Upper lobe of left lung (tissue), 6 donors: ENCODE data around the gene LRRC36. TPM values are rescaled to one million over a fixed set of nuclear protein-coding genes. Genes with fewer than 3 reads are reported as not detected.

Experiments
- ATAC-seq, 2 donors: fragments of 200-7000 bp; cut with Tn5 transposase; one replicate each; pipeline ENCODE4 v1.9.1; 2022; ENCODE audit warnings: mild to moderate bottlenecking in 2 of 2, moderate library complexity in 2 of 2; ENCODE audit not compliant: low FRiP score in 2 of 2
- DNase-seq, 2 donors: peaks; one replicate each; pipeline ENCODE4 v3.0.0-alpha.2; 2019 to 2020
- H3K27ac ChIP-seq, 4 donors: fragments of 200-600 bp; sonication (generic); one replicate each; pipeline ENCODE4 v1.5.1; 2016 to 2019
- H3K27me3 ChIP-seq, 4 donors: fragments of 200-600 bp; sonication (generic); one replicate each; pipeline ENCODE4 v1.5.1; 2017 to 2019
- H3K36me3 ChIP-seq, 4 donors: fragments of 200-600 bp; sonication (generic); one replicate each; pipeline ENCODE4 v1.5.1; 2016 to 2019
- H3K4me1 ChIP-seq, 4 donors: fragments of 200-600 bp; sonication (generic); one replicate each; pipeline ENCODE4 v1.5.1; 2018 to 2019
- H3K4me3 ChIP-seq, 4 donors: fragments of 200-600 bp; sonication (generic); one replicate each; pipeline ENCODE4 v1.5.1; 2017 to 2019; ENCODE audit warnings: mild to moderate bottlenecking in 2 of 4, moderate library complexity in 1 of 4
- H3K9me3 ChIP-seq, 4 donors: fragments of 200-600 bp; sonication (generic); one replicate each; pipeline ENCODE4 v1.5.1; 2018 to 2019
- EP300 ChIP-seq, 4 donors: sonication (generic); formaldehyde crosslinking; IDR thresholded peaks; one replicate each; pipeline ENCODE4 v1.5.1; 2017; ENCODE audit warnings: antibody characterized with exemption in 4 of 4, control low read depth in 2 of 4
- POLR2A ChIP-seq, 4 donors: fragments of 450-650 bp; IDR thresholded peaks; one replicate each; pipeline ENCODE4 v1.5.1; 2016 to 2017; ENCODE audit warnings: antibody characterized with exemption in 4 of 4, mild to moderate bottlenecking in 2 of 4
- POLR2AphosphoS5 ChIP-seq, 2 donors: sonication (generic); formaldehyde crosslinking; IDR thresholded peaks; one replicate each; pipeline ENCODE4 v1.5.1; 2017; ENCODE audit warnings: antibody characterized with exemption in 2 of 2
- WGBS, 2 donors: methylation state at CpG; one replicate each; pipeline ENCODE4 v1.1.5; 2017 to 2018; 5-methylcytosine and 5-hydroxymethylcytosine counted together
- small RNA-seq, 4 donors: library from RNA; depleted of rRNA; stranded (forward); fragments of <200 nt; gene quantifications; one replicate each; pipeline ENCODE3, GENCODE V24; 2016
- total RNA-seq, 6 donors: library from RNA; depleted of rRNA in 4 of 6; stranded (reverse); fragments of >200 nt in 4 of 6; gene quantifications; one replicate each; pipeline versions ENCODE4 v1.1.0 to v1.2.1, GENCODE V29; 2016 to 2021
- TF ChIP-seq, protein P1 (sequence below), 6 experiments: fragments of 450-650 bp in 4 of 6; fragments of 200-600 bp in 2 of 6; sonication (generic) in 2 of 6; IDR thresholded peaks; one replicate each; pipeline ENCODE4 v1.5.1; 2016 to 2019; ENCODE audit warnings: antibody characterized with exemption in 6 of 6
- donor health status: DM: no; HTN: no; CAD: no; lungs with moderate emphysema.
- donor health status: DM: no; HTN: yes; CAD: no; lungs with severe emphysema.

LRRC36 gene
- total RNA-seq, 6 donors from 2014 or later: 5.9 to 110 (median 22.8) TPM

DNA sequence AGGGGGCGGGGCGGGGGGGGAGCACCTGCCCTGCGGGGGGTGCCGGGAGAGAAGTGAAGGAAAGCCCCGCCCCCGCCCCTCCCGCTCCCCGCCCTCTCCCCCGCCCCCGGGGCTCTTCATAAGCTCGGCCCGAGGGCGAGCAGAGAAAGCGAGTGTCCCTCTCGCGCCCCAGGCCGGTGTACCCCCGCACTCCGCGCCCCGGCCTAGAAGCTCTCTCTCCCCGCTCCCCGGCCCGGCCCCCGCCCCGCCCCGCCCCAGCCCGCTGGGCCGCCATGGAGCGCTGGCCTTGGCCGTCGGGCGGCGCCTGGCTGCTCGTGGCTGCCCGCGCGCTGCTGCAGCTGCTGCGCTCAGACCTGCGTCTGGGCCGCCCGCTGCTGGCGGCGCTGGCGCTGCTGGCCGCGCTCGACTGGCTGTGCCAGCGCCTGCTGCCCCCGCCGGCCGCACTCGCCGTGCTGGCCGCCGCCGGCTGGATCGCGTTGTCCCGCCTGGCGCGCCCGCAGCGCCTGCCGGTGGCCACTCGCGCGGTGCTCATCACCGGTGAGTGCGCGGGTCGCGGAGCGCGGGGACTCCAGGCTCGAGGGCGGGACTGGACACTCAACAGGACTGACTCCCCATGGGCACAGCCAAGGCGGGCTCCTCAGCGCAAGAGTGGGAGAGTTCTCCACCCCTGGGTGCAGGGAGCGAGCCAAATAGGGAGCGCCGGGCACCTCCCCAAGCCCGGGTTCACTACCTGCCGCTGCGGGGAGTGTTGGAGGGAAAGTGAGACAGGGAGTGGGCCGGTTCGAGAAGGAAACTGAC lies 104.6 kb downstream of the LRRC36 start, which contains the start of gene HSD11B2:
Gene HSD11B2 (plus strand): TSS at position 145 of the 798 bp plus-strand sequence. CDS start 128 bp downstream, at position 273.
- TF ChIP-seq, protein P1, sequence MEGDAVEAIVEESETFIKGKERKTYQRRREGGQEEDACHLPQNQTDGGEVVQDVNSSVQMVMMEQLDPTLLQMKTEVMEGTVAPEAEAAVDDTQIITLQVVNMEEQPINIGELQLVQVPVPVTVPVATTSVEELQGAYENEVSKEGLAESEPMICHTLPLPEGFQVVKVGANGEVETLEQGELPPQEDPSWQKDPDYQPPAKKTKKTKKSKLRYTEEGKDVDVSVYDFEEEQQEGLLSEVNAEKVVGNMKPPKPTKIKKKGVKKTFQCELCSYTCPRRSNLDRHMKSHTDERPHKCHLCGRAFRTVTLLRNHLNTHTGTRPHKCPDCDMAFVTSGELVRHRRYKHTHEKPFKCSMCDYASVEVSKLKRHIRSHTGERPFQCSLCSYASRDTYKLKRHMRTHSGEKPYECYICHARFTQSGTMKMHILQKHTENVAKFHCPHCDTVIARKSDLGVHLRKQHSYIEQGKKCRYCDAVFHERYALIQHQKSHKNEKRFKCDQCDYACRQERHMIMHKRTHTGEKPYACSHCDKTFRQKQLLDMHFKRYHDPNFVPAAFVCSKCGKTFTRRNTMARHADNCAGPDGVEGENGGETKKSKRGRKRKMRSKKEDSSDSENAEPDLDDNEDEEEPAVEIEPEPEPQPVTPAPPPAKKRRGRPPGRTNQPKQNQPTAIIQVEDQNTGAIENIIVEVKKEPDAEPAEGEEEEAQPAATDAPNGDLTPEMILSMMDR (IDR thresholded peaks at IDR 0.05): peak in 5 of 6 experiments; percentile 12 to 62 (median 35)
- TF ChIP-seq POLR2AphosphoS5 (IDR thresholded peaks at IDR 0.05) (no peak), POLR2A (IDR thresholded peaks at IDR 0.05) (no peak), EP300 (IDR thresholded peaks at IDR 0.05) (no peak)
- ATAC-seq (peak in 1 of 2 donors; percentile 73), DNase-seq (peak; percentile 63 to 93)
- H3K9me3 ChIP-seq: no peaks in the 10 kb centered on the region
- H3K27me3 ChIP-seq: peaks cover 0 to 12% (median 4%) of the 10 kb centered on the region in 4 donors
- H3K4me3 ChIP-seq: peak within 1 kb of the TSS; percentile 20 to 60 (median 51)
- WGBS, 2 donors: 3 to 19% methylated on average over 9 to 45 of the region's 87 CpGs
- H3K4me1 ChIP-seq: peaks cover 27 to 41% (median 37%) of the 10 kb centered on the region in 4 donors
- peak within 1 kb of the TSS in 3 of 4 donors; percentile 44 to 75 (median 58) for H3K27ac ChIP-seq
- H3K36me3 ChIP-seq: peaks cover 0 to 5% (median under 1%) of the 10 kb centered on the region in 4 donors

DNA sequence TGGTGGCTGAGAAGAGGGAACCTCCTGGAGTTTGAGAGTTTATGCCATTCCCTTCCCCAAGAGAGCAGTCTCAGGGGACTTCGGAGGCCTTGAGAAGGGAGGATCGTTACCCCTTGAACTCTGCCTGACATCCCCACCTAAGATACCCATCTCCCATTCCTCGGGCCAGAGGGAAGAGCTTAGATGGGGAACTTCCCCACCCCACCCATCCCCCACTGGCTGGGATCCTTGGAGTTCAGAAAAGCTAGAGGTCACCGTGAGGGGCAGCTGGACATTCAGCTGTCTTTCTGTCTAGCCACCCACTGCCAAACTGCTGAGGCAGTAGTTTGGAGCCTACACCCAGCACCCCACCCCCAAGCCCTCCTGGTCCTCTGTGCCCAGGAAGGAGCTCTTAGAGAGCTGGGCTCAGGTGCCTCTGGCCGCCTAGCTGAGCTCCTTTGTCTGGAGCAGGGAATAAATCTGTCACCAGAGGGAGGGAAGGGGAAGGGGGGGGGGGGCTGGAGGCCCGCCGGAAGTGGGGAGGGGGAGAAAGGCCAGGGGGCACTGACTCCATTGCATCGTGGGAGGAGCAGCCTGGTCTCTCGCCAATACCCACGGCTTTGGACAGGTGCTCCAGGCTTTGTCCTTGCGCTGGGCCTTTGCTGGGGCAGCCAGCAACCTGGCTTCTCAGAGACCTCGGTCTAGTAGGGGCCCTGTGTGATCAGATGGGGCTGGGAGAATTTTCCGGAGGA lies 105.3 kb downstream of the LRRC36 start:
- Histone ChIP-seq H3K9me3 (no peaks in the 10 kb centered on the region), H3K4me1 (peaks cover 27 to 41% (median 36%) of the 10 kb centered on the region in 4 donors), H3K27me3 (peaks cover 0 to 12% (median 4%) of the 10 kb centered on the region in 4 donors), H3K36me3 (peaks cover 0 to 12% (median 8%) of the 10 kb centered on the region in 4 donors), H3K27ac (peak overlapping the region in 3 of 4 donors; percentile 44 to 75 (median 58)), H3K4me3 (peak overlapping the region in 3 of 4 donors; percentile 46 to 60 (median 56))
- 31 to 36% methylated on average over 6 to 10 of the region's 13 CpGs for WGBS, 2 donors
- no peak for DNase-seq
- ATAC-seq: no peak
- TF ChIP-seq POLR2AphosphoS5 (IDR thresholded peaks at IDR 0.05) (no peak), EP300 (IDR thresholded peaks at IDR 0.05) (no peak), POLR2A (IDR thresholded peaks at IDR 0.05) (no peak)
- TF ChIP-seq, protein P1 (IDR thresholded peaks at IDR 0.05): no peak

DNA sequence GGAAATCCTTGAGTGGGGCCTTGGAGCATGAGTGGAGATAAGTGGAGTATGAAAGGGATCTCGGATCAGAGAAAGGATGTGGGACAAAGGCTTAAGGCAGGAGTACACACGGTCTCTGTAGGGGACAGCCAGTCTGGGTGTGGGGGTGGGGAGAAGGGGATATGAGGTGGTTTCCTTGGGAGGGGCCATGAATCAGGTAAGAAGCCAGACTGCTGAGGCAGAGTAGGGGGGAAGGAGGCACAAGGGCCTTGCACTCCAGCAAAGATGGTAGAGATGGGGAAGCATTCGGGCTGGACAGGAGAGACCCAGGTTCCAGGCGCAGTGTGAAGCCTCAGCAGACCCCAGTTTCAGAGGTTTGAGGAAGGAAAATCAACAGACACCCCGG lies 105.9 kb downstream of the LRRC36 start:
- TF ChIP-seq EP300 (IDR thresholded peaks at IDR 0.05) (no peak), POLR2A (IDR thresholded peaks at IDR 0.05) (no peak), POLR2AphosphoS5 (IDR thresholded peaks at IDR 0.05) (no peak)
- TF ChIP-seq, protein P1 (IDR thresholded peaks at IDR 0.05): no peak
- peak overlapping the region in 1 of 4 donors; percentile 56 for H3K4me3 ChIP-seq
- no peaks in the 10 kb centered on the region for H3K9me3 ChIP-seq
- DNase-seq (no peak), ATAC-seq (no peak)
- H3K27ac ChIP-seq: peak overlapping the region in 1 of 4 donors; percentile 75
- peaks cover 0 to 18% (median 13%) of the 10 kb centered on the region in 4 donors for H3K36me3 ChIP-seq
- WGBS, 2 donors: 65 to 66% methylated on average over 5 of the region's 5 CpGs
- peaks cover 0 to 12% (median 4%) of the 10 kb centered on the region in 4 donors for H3K27me3 ChIP-seq
- peaks cover 27 to 41% (median 36%) of the 10 kb centered on the region in 4 donors for H3K4me1 ChIP-seq

DNA sequence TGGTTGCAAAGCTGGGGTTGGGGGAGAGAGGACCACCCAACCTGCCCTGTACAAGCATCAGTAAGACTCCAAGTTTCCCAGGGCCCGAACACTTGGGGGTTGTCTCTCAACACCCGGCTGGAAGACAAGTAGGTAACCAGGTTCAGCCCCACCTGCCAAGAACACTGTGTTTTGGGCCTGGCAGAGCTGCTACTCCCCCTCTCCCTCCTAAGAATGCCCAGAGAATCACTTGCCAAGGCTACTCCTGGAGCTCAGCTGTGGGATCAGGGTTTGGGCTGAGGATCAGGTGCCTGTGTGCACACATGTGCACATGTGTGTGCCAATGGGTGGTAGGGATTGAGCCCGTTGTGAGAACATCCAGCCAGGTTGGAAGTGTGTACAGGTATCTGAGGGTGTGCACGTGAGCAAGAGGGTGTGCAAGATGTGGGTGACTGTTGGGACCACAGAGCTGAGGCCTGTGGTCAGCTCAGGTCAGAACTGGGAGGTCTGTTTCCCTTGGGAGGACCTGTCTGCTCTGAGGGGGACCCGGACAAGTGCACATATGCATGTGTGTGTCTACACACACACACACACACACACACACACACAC lies 106.6 kb downstream of the LRRC36 start:
- Histone ChIP-seq H3K27ac (no peak overlapping the region), H3K36me3 (peaks cover 5 to 25% (median 20%) of the 10 kb centered on the region in 4 donors), H3K4me1 (peaks cover 27 to 37% (median 31%) of the 10 kb centered on the region in 4 donors), H3K9me3 (no peaks in the 10 kb centered on the region), H3K27me3 (peaks cover 0 to 12% (median 4%) of the 10 kb centered on the region in 4 donors), H3K4me3 (no peak overlapping the region)
- TF ChIP-seq POLR2AphosphoS5 (IDR thresholded peaks at IDR 0.05) (no peak), POLR2A (IDR thresholded peaks at IDR 0.05) (no peak), EP300 (IDR thresholded peaks at IDR 0.05) (no peak)
- TF ChIP-seq, protein P1 (IDR thresholded peaks at IDR 0.05): no peak
- DNase-seq (no peak), ATAC-seq (no peak)
- 78 to 83% methylated on average over 3 to 5 of the region's 5 CpGs for WGBS, 2 donors

Small RNA genes within 50 kb of the gene (small RNA-seq; reads per million reads assigned to genes)
- gene RNU1-123P: 0 reads per million in 4 donors

Other genes with a start within 250 kb of the LRRC36 start
- 10 to 100 TPM; 16.0 to 32.3 (median 21.9) TPM for gene PHAF1, start 216.9 kb upstream of the LRRC36 start, total RNA-seq
- gene B3GNT9, start 175.8 kb upstream of the LRRC36 start, total RNA-seq: 10 to 100 TPM in 5 of 6 donors, 1 to 10 TPM in 1; 6.3 to 20.8 (median 17.7) TPM
- gene TRADD, start 166.9 kb upstream of the LRRC36 start, total RNA-seq: 10 to 100 TPM; 29.9 to 49.2 (median 35.6) TPM
- gene FBXL8, start 166.9 kb upstream of the LRRC36 start, total RNA-seq: 100 to 1,000 TPM in 1 of 6 donors, 10 to 100 TPM in 5; 24.0 to 114 (median 28.5) TPM
- 100 to 1,000 TPM in 2 of 6 donors, 10 to 100 TPM in 4; 33.4 to 784 (median 70.1) TPM for gene HSF4, start 162.1 kb upstream of the LRRC36 start, total RNA-seq
- gene NOL3, start 156.3 kb upstream of the LRRC36 start, total RNA-seq: 100 to 1,000 TPM in 1 of 6 donors, 10 to 100 TPM in 5; 36.5 to 135 (median 58.0) TPM
- 100 to 1,000 TPM in 1 of 6 donors, 10 to 100 TPM in 4, 1 to 10 TPM in 1; 9.1 to 147 (median 31.1) TPM for gene MATCAP1, start 142.9 kb upstream of the LRRC36 start, total RNA-seq
- gene EXOC3L1, start 136.7 kb upstream of the LRRC36 start, total RNA-seq: 10 to 100 TPM in 4 of 6 donors, 1 to 10 TPM in 2; 4.6 to 20.8 (median 10.8) TPM
- gene E2F4, start 134.7 kb upstream of the LRRC36 start, total RNA-seq: 100 to 1,000 TPM in 1 of 6 donors, 10 to 100 TPM in 5; 55.7 to 124 (median 85.4) TPM
- gene ELMO3, start 127.7 kb upstream of the LRRC36 start, total RNA-seq: 10 to 100 TPM; 17.4 to 26.2 (median 24.4) TPM
- gene TMEM208, start 99.7 kb upstream of the LRRC36 start, total RNA-seq: 10 to 100 TPM; 21.1 to 50.6 (median 48.5) TPM
- 100 to 1,000 TPM in 2 of 6 donors, 10 to 100 TPM in 4; 26.0 to 310 (median 91.0) TPM for gene FHOD1, start 79.3 kb upstream of the LRRC36 start, total RNA-seq
- 10 to 100 TPM in 1 of 6 donors, 1 to 10 TPM in 4, under 1 TPM in 1; 0.76 to 28.3 (median 4.1) TPM for gene SLC9A5, start 77.8 kb upstream of the LRRC36 start, total RNA-seq
- 10 to 100 TPM; 13.4 to 39.8 (median 16.5) TPM for gene PLEKHG4, start 47.3 kb upstream of the LRRC36 start, total RNA-seq
- under 1 TPM in 3 of 6 donors, not detected in 3; under 0.01 to 0.31 (median 0.17) TPM for gene KCTD19, start 74 bp upstream of the LRRC36 start, total RNA-seq
- gene TPPP3, start 66.7 kb downstream of the LRRC36 start, total RNA-seq: 100 to 1,000 TPM in 4 of 6 donors, 10 to 100 TPM in 2; 40.0 to 167 (median 112) TPM
- 10 to 100 TPM; 14.7 to 49.2 (median 21.4) TPM for gene ZDHHC1, start 89.7 kb downstream of the LRRC36 start, total RNA-seq
- gene HSD11B2, start 104.3 kb downstream of the LRRC36 start, total RNA-seq: 1 to 10 TPM in 5 of 6 donors, under 1 TPM in 1; 0.78 to 5.0 (median 1.6) TPM
- 100 to 1,000 TPM in 4 of 6 donors, 10 to 100 TPM in 2; 69.1 to 221 (median 147) TPM for gene ATP6V0D1, start 154.3 kb downstream of the LRRC36 start, total RNA-seq
- 1 to 10 TPM in 3 of 6 donors, not detected in 3; 3.5 to 7.6 (median 3.8) TPM for gene AGRP, start 156.7 kb downstream of the LRRC36 start, total RNA-seq
- 100 to 1,000 TPM in 4 of 6 donors, 10 to 100 TPM in 2; 76.9 to 183 (median 113) TPM for gene RIPOR1, start 202.0 kb downstream of the LRRC36 start, total RNA-seq
- gene CTCF, start 235.7 kb downstream of the LRRC36 start, total RNA-seq: 10 to 100 TPM; 29.7 to 42.6 (median 34.2) TPM